Measurements from ENCODE around the gene SLC44A1.

The SLC44A1 gene

GRCh38 chr9:105307591-105308130, 63.2 kb downstream of the SLC44A1 start:
- no peak for DNase-seq

- DNase-seq: no peak
These were observed 64.2 kb downstream of the SLC44A1 start for GRCh38 chr9:105308461-105309341.

GRCh38 chr9:105309531-105309931, 65.1 kb downstream of the SLC44A1 start:
- no peak for DNase-seq

GRCh38 chr9:105311306-105311705, 66.9 kb downstream of the SLC44A1 start:
- DNase-seq: no peak

GRCh38 chr9:105313238-105313637, 68.8 kb downstream of the SLC44A1 start:
- no peak for DNase-seq

- no peak for DNase-seq
These were observed 72.3 kb downstream of the SLC44A1 start for GRCh38 chr9:105316703-105317102.

GRCh38 chr9:105318729-105319191, 74.3 kb downstream of the SLC44A1 start:
- DNase-seq: no peak

GRCh38 chr9:105319202-105319813, 74.9 kb downstream of the SLC44A1 start:
- no peak for DNase-seq

- no peak for DNase-seq
These were observed 76.1 kb downstream of the SLC44A1 start for GRCh38 chr9:105320568-105320967.

GRCh38 chr9:105328296-105328695, 83.8 kb downstream of the SLC44A1 start:
- no peak for DNase-seq

- DNase-seq: no peak
These were observed 84.6 kb downstream of the SLC44A1 start for GRCh38 chr9:105328872-105329718.

GRCh38 chr9:105329719-105330062, 85.2 kb downstream of the SLC44A1 start:
- DNase-seq: no peak

- DNase-seq: no peak
These were observed 85.8 kb downstream of the SLC44A1 start for GRCh38 chr9:105330201-105330600.

- DNase-seq: no peak
These were observed 86.3 kb downstream of the SLC44A1 start for GRCh38 chr9:105330755-105331154.

- no peak for DNase-seq
These were observed 86.7 kb downstream of the SLC44A1 start for GRCh38 chr9:105331160-105331559.

- no peak for DNase-seq
These were observed 87.3 kb downstream of the SLC44A1 start for GRCh38 chr9:105331755-105332154.

GRCh38 chr9:105332471-105332870, 88.0 kb downstream of the SLC44A1 start:
- no peak for DNase-seq

GRCh38 chr9:105333076-105333475, 88.6 kb downstream of the SLC44A1 start:
- no peak for DNase-seq

GRCh38 chr9:105333811-105334210, 89.4 kb downstream of the SLC44A1 start:
- no peak for DNase-seq

GRCh38 chr9:105338308-105338707, 93.9 kb downstream of the SLC44A1 start:
- DNase-seq: no peak

GRCh38 chr9:105339849-105340248, 95.4 kb downstream of the SLC44A1 start:
- DNase-seq: no peak

- no peak for DNase-seq
These were observed 97.1 kb downstream of the SLC44A1 start for GRCh38 chr9:105341434-105342146.

- DNase-seq: no peak
These were observed 97.7 kb downstream of the SLC44A1 start for GRCh38 chr9:105342147-105342505.
